ENCODE data around the gene GLYATL3. TPM values are rescaled to one million over a fixed set of nuclear protein-coding genes. Genes with fewer than 3 reads are reported as not detected.

Gene GLYATL3
- total and polyA plus RNA-seq, 2 of the 4 experiments (the other 2 are of a cell fraction), result not detected

DNA sequence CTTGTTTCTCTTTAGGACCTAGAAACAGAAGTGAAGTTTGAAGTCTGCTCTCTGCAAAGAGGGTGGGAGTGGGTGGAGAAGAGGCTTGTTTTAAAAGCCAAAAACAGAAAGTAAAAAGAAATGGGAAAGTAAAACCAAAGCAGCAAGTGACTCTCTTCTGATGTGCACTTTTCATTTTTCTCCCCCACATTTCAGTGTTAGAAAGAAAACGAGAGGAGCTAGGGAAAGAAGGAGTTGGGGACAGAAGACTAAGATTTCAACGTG lies 52.1 kb downstream of the GLYATL3 start:
- no peaks in the 10 kb centered on the region for H3K9me1 ChIP-seq (ENCODE audit: insufficient read depth, low read length)
- DNase-seq, result no peak
- intact Hi-C loops (cut with micrococcal nuclease) (no loop called here), in situ Hi-C loops (cut with MboI; ENCODE audit: low sequenced_read_pairs) (no loop called here), dilution Hi-C loops (cut with HindIII; ENCODE audit: low sequenced_read_pairs, unreplicated experiment) (no loop called here)
- no peak overlapping the region for H2AFZ ChIP-seq (replicated peaks; ENCODE audit: low read length, poor library complexity)
- ChIA-PET POLR2A (ENCODE audit: unreplicated experiment) (no interaction called here), CTCF (no interaction called here)
- H3K23ac ChIP-seq (ENCODE audit: low read depth, low read length), result no peak overlapping the region
- no TSS peak for BruUV-seq (replicated peaks)
- H3K56ac ChIP-seq (ENCODE audit: extremely low read depth, insufficient read depth, low read length), result no peak overlapping the region
- no peak overlapping the region for H2BK15ac ChIP-seq (ENCODE audit: low read depth, low read length)
- no peak overlapping the region for H3K4me2 ChIP-seq (ENCODE audit: low read depth, low read length)
- WGBS, 2 experiments (ENCODE audit: extremely low coverage in 2 of 2, insufficient read length in 1 of 2), result no CpG with 5 or more reads among the region's 2 CpGs
- no peaks in the 10 kb centered on the region for H4K20me1 ChIP-seq (ENCODE audit: insufficient read depth, low read length)
- H2BK120ac ChIP-seq (ENCODE audit: low read depth, low read length), result no peak overlapping the region
- no peaks in the 10 kb centered on the region for H3K79me1 ChIP-seq (ENCODE audit: low read depth in 1 of 2, low read length in 2 of 2)
- H3K4me3 ChIP-seq (ENCODE audit: insufficient read depth, low read depth, low read length), result no peak overlapping the region
- H3K27me3 ChIP-seq (ENCODE audit: control insufficient read depth, insufficient read depth, low read length), result peaks cover 25% of the 10 kb centered on the region
- no peak overlapping the region for H3K18ac ChIP-seq (ENCODE audit: low read depth, low read length)
- H3K36me3 ChIP-seq (ENCODE audit: control insufficient read depth, insufficient read depth, low read length), result no peaks in the 10 kb centered on the region
- no peak overlapping the region for H3K4ac ChIP-seq (ENCODE audit: low read depth, low read length)
- TF ChIP-seq MAFK (IDR thresholded peaks at IDR 0.05; ENCODE audit: low read depth, low read length), result no peak
- TF ChIP-seq CEBPB (IDR thresholded peaks at IDR 0.05; ENCODE audit: low read depth, low read length), result no peak
- no peak for TF ChIP-seq RAD21 (IDR thresholded peaks at IDR 0.05; ENCODE audit: low read length)
- no peak for TF ChIP-seq NFE2L2 (IDR thresholded peaks at IDR 0.05; ENCODE audit: low read depth, low read length)
- no peak for TF ChIP-seq BHLHE40 (IDR thresholded peaks at IDR 0.05; ENCODE audit: low read depth, low read length)
- no peak for TF ChIP-seq CTCF (conservative IDR thresholded peaks at IDR 0.05; ENCODE audit: low read depth, low read length)
- no peak overlapping the region for H2AK9ac ChIP-seq (replicated peaks; ENCODE audit: low read depth, low read length, poor library complexity)
- H2BK5ac ChIP-seq (ENCODE audit: low read depth, low read length, poor library complexity, severe bottlenecking), result no peak overlapping the region
- no peak overlapping the region for H2AK5ac ChIP-seq (ENCODE audit: low read depth, low read length)
- no peaks in the 10 kb centered on the region for H3K4me1 ChIP-seq (ENCODE audit: control insufficient read depth, insufficient read depth, low read length)
- ATAC-seq (ENCODE audit: low read depth), result no peak
- H4K91ac ChIP-seq (ENCODE audit: insufficient read depth, low read depth, low read length), result no peak overlapping the region
- no peak overlapping the region for H3K27ac ChIP-seq (ENCODE audit: insufficient read depth, low read length)
- no peak overlapping the region for H4K5ac ChIP-seq (ENCODE audit: low read depth, low read length)
- no peak overlapping the region for H3K9ac ChIP-seq (ENCODE audit: low read depth, low read length)
- no peak overlapping the region for H2BK20ac ChIP-seq (ENCODE audit: low read depth, low read length)
- H4K8ac ChIP-seq (ENCODE audit: low read depth in 2 of 2, low read length in 2 of 2), result no peak overlapping the region
- no peaks in the 10 kb centered on the region for H3K9me3 ChIP-seq (ENCODE audit: control insufficient read depth, insufficient read depth, low read length)
- H3K14ac ChIP-seq (replicated peaks; ENCODE audit: low read depth, low read length), result no peak overlapping the region

Data from IMR-90 (cell line).